Measurements from ENCODE around the gene CD8B. TPM values are rescaled to one million over a fixed set of nuclear protein-coding genes. Genes with fewer than 3 reads are reported as not detected.

CD8B gene
- total RNA-seq, 1 experiment from 2014 or later: not detected

GRCh38 chr2:86815611-86816010 is 46.1 kb downstream of the CD8B start:
- no peak for DNase-seq (ENCODE audit: low read depth, low spot score)
- in situ Hi-C loops (cut with HindIII; ENCODE audit: low pct_unique_long_range_greater_than_20kb, low sequenced_read_pairs): no loop called here

- in situ Hi-C loops (cut with HindIII; ENCODE audit: low pct_unique_long_range_greater_than_20kb, low sequenced_read_pairs): no loop called here
- DNase-seq (ENCODE audit: low read depth, low spot score): no peak
Measured at GRCh38 chr2:86809481-86810121, 52.1 kb downstream of the CD8B start.

GRCh38 chr2:86808315-86809161 is 53.1 kb downstream of the CD8B start:
- in situ Hi-C loops (cut with HindIII; ENCODE audit: low pct_unique_long_range_greater_than_20kb, low sequenced_read_pairs): no loop called here
- peak; percentile 89 for DNase-seq (ENCODE audit: low read depth, low spot score)

- in situ Hi-C loops (cut with HindIII; ENCODE audit: low pct_unique_long_range_greater_than_20kb, low sequenced_read_pairs): no loop called here
- peak; percentile 45 for DNase-seq (ENCODE audit: low read depth, low spot score)
Measured at GRCh38 chr2:86807468-86808275, 54.0 kb downstream of the CD8B start.

GRCh38 chr2:86807133-86807467 is 54.6 kb downstream of the CD8B start:
- DNase-seq (ENCODE audit: low read depth, low spot score): no peak
- in situ Hi-C loops (cut with HindIII; ENCODE audit: low pct_unique_long_range_greater_than_20kb, low sequenced_read_pairs): no loop called here

- in situ Hi-C loops (cut with HindIII; ENCODE audit: low pct_unique_long_range_greater_than_20kb, low sequenced_read_pairs): no loop called here
- no peak for DNase-seq (ENCODE audit: low read depth, low spot score)
Measured at GRCh38 chr2:86806059-86806857, 55.4 kb downstream of the CD8B start.

GRCh38 chr2:86800856-86801567 is 60.7 kb downstream of the CD8B start:
- DNase-seq (ENCODE audit: low read depth, low spot score): no peak
- in situ Hi-C loops (cut with HindIII; ENCODE audit: low pct_unique_long_range_greater_than_20kb, low sequenced_read_pairs): no loop called here

- in situ Hi-C loops (cut with HindIII; ENCODE audit: low pct_unique_long_range_greater_than_20kb, low sequenced_read_pairs): no loop called here
- DNase-seq (ENCODE audit: low read depth, low spot score): no peak
Measured at GRCh38 chr2:86794861-86795260, 66.8 kb downstream of the CD8B start.

GRCh38 chr2:86793752-86794151 is 67.9 kb downstream of the CD8B start:
- in situ Hi-C loops (cut with HindIII; ENCODE audit: low pct_unique_long_range_greater_than_20kb, low sequenced_read_pairs): no loop called here
- DNase-seq (ENCODE audit: low read depth, low spot score): no peak

- in situ Hi-C loops (cut with HindIII; ENCODE audit: low pct_unique_long_range_greater_than_20kb, low sequenced_read_pairs): no loop called here
- no peak for DNase-seq (ENCODE audit: low read depth, low spot score)
Measured at GRCh38 chr2:86791573-86791972, 70.1 kb downstream of the CD8B start.

GRCh38 chr2:86790676-86791572 is 70.8 kb downstream of the CD8B start, which contains the start of gene CD8A:
CD8A (minus strand) TSS chr2:86790913; CDS start chr2:86790825, 88 bp downstream.
- DNase-seq (ENCODE audit: low read depth, low spot score): no peak
- in situ Hi-C loops (cut with HindIII; ENCODE audit: low pct_unique_long_range_greater_than_20kb, low sequenced_read_pairs): no loop called here

GRCh38 chr2:86790134-86790675 is 71.5 kb downstream of the CD8B start:
- no peak for DNase-seq (ENCODE audit: low read depth, low spot score)
- in situ Hi-C loops (cut with HindIII; ENCODE audit: low pct_unique_long_range_greater_than_20kb, low sequenced_read_pairs): no loop called here

- in situ Hi-C loops (cut with HindIII; ENCODE audit: low pct_unique_long_range_greater_than_20kb, low sequenced_read_pairs): no loop called here
- DNase-seq (ENCODE audit: low read depth, low spot score): no peak
Measured at GRCh38 chr2:86789687-86790133, 72.0 kb downstream of the CD8B start.

- in situ Hi-C loops (cut with HindIII; ENCODE audit: low pct_unique_long_range_greater_than_20kb, low sequenced_read_pairs): no loop called here
Measured at GRCh38 chr2:86788881-86789686, 72.6 kb downstream of the CD8B start.

GRCh38 chr2:86788165-86788564 is 73.5 kb downstream of the CD8B start:
- in situ Hi-C loops (cut with HindIII; ENCODE audit: low pct_unique_long_range_greater_than_20kb, low sequenced_read_pairs): no loop called here
- no peak for DNase-seq (ENCODE audit: low read depth, low spot score)

More at GRCh38 chr2:86788881-86789686, 72.6 kb downstream of the CD8B start:
- DNase-seq (ENCODE audit: low read depth, low spot score): no peak

All from SK-MEL-5 (cell line).